H1 (cell line): ENCODE results near the gene FAM131C. TPM values are rescaled to one million over a fixed set of nuclear protein-coding genes. Genes with fewer than 3 reads are reported as not detected.

Experiments used
- CTCF ChIA-PET: fragments of 300-600 bp; sonication (Branson Sonifier 250); formaldehyde crosslinking; loops from one replicate; lab custom pipeline; 2021; ENCODE audit not compliant: partially characterized antibody; lab: Charles Lee
- POLR2A ChIA-PET: fragments of 300-600 bp; sonication (Branson Sonifier 250); formaldehyde crosslinking; loops from one replicate; lab custom pipeline; 2021; ENCODE audit warnings: inconsistent platforms; ENCODE audit not compliant: partially characterized antibody; lab: Charles Lee
- DNase-seq, 2 experiments: peaks; one replicate each; pipeline versions ENCODE4 v3.0.0 to v3.0.0-alpha.2; 2010 to 2022; ENCODE audit warnings: low spot score in 2 of 2, low read depth in 1 of 2, mixed read lengths in 1 of 2
- FAIRE-seq: peaks from 2 replicates; lab custom pipeline; 2011; peaks lifted over from hg19 to GRCh38; lab: Jason Lieb, UNC
- H2AFZ ChIP-seq: 2 replicates; pipeline ENCODE4 v1.8.1; 2012; ENCODE audit warnings: low read length, inconsistent platforms
- H2AK5ac ChIP-seq: 2 replicates; pipeline ENCODE4 v1.6.1; 2013; ENCODE audit warnings: low read depth, low read length
- H2BK120ac ChIP-seq: replicated peaks from 2 replicates; pipeline ENCODE3; 2013; ENCODE audit warnings: low read depth, low read length, inconsistent platforms
- H2BK12ac ChIP-seq: 2 replicates; pipeline ENCODE4 v1.6.1; 2013; ENCODE audit warnings: low read depth, low read length
- H2BK15ac ChIP-seq: 2 replicates; pipeline ENCODE4 v1.6.1; 2013; ENCODE audit warnings: low read length
- H2BK20ac ChIP-seq: 2 replicates; pipeline ENCODE4 v1.6.1; 2013; ENCODE audit warnings: low read length
- H2BK5ac ChIP-seq: 2 replicates; pipeline ENCODE4 v1.6.1; 2013; ENCODE audit warnings: low read depth, low read length
- H3K14ac ChIP-seq: 2 replicates; pipeline ENCODE4 v1.6.1; 2013; ENCODE audit warnings: inconsistent platforms; ENCODE audit not compliant: insufficient read length
- H3K18ac ChIP-seq: 2 replicates; pipeline ENCODE4 v1.6.1; 2013; ENCODE audit warnings: low read length; ENCODE audit errors: extremely low read depth
- H3K23ac ChIP-seq: 2 replicates; pipeline ENCODE4 v1.6.1; 2013; ENCODE audit warnings: inconsistent platforms; ENCODE audit not compliant: insufficient read length
- H3K23me2 ChIP-seq: 2 replicates; pipeline ENCODE4 v1.6.1; 2013; ENCODE audit warnings: low read depth, low read length
- H3K27ac ChIP-seq: 2 replicates; pipeline ENCODE4 v1.6.1; 2011; ENCODE audit warnings: low read depth, low read length, inconsistent platforms
- H3K27me3 ChIP-seq, 4 experiments: replicated peaks in 1 of 4; 1 replicate in 1 of 4; 2 replicates in 3 of 4; pipeline versions ENCODE4 v1.6.1 to v1.8.1; 2011 to 2013; ENCODE audit warnings: low read length in 3 of 4, mild to moderate bottlenecking in 3 of 4, inconsistent platforms in 2 of 4, mixed read lengths in 2 of 4, moderate library complexity in 1 of 4; ENCODE audit not compliant: control insufficient read depth in 3 of 4, insufficient read depth in 3 of 4; ENCODE audit errors: extremely low read depth in 1 of 4
- H3K36me3 ChIP-seq, 4 experiments: 2 replicates each; pipeline versions ENCODE4 v1.6.1 to v1.8.1; 2011 to 2013; ENCODE audit warnings: mild to moderate bottlenecking in 4 of 4, low read length in 3 of 4, moderate library complexity in 2 of 4, control low read depth in 1 of 4, inconsistent platforms in 1 of 4; ENCODE audit not compliant: insufficient read depth in 4 of 4, control insufficient read depth in 2 of 4
- H3K4ac ChIP-seq: replicated peaks from 2 replicates; pipeline ENCODE3; 2013; ENCODE audit warnings: low read length, low read depth, mixed read lengths, inconsistent platforms; ENCODE audit not compliant: insufficient read length
- H3K4me1 ChIP-seq, 4 experiments: replicated peaks in 1 of 4; 1 replicate in 1 of 4; 2 replicates in 3 of 4; pipeline versions ENCODE4 v1.6.1 to v1.8.1; 2011 to 2013; ENCODE audit warnings: low read length in 3 of 4, inconsistent platforms in 2 of 4, mixed read lengths in 1 of 4; ENCODE audit not compliant: insufficient read depth in 4 of 4, control insufficient read depth in 3 of 4
- H3K4me2 ChIP-seq, 2 experiments: 2 replicates each; pipeline versions ENCODE4 v1.6.1 to v1.8.1; 2011 to 2013; ENCODE audit warnings: low read depth in 2 of 2, low read length in 2 of 2, control low read depth in 1 of 2, inconsistent platforms in 1 of 2, mild to moderate bottlenecking in 1 of 2; ENCODE audit not compliant: insufficient read depth in 1 of 2
- H3K4me3 ChIP-seq, 4 experiments: fragments of 200-600, 300-600 bp in 1 of 4; sonication (generic), shearing (Covaris generic), sonication (Bioruptor Twin) in 1 of 4; 2 replicates each; pipeline versions ENCODE4 v1.5.1 to v1.8.1; 2011 to 2016; ENCODE audit warnings: low read length in 4 of 4, low read depth in 3 of 4, control low read depth in 2 of 4, inconsistent platforms in 2 of 4, mild to moderate bottlenecking in 2 of 4, mixed read lengths in 1 of 4, moderate library complexity in 1 of 4; ENCODE audit not compliant: insufficient read depth in 2 of 4; ENCODE audit errors: extremely low read depth in 1 of 4
- H3K56ac ChIP-seq: replicated peaks from 2 replicates; pipeline ENCODE3; 2013; ENCODE audit warnings: low read depth, mild to moderate bottlenecking, mixed read lengths, low read length, inconsistent platforms; ENCODE audit not compliant: insufficient read length
- H3K79me1 ChIP-seq: 2 replicates; pipeline ENCODE4 v1.6.1; 2013; ENCODE audit warnings: low read depth, low read length, control low read depth
- H3K79me2 ChIP-seq, 2 experiments: 2 replicates each; pipeline versions ENCODE4 v1.6.1 to v1.8.1; 2012 to 2013; ENCODE audit warnings: low read length in 2 of 2, mild to moderate bottlenecking in 2 of 2, inconsistent platforms in 1 of 2; ENCODE audit not compliant: insufficient read depth in 2 of 2, control insufficient read depth in 1 of 2
- H3K9ac ChIP-seq, 4 experiments: replicated peaks in 1 of 4; 1 replicate in 1 of 4; 2 replicates in 3 of 4; pipeline versions ENCODE4 v1.6.1 to v1.8.1; 2011 to 2013; ENCODE audit warnings: low read depth in 3 of 4, low read length in 3 of 4, control low read depth in 2 of 4, mild to moderate bottlenecking in 2 of 4, moderate library complexity in 2 of 4, inconsistent platforms in 1 of 4; ENCODE audit errors: extremely low read depth in 1 of 4
- H3K9me3 ChIP-seq, 2 experiments: 2 replicates each; pipeline versions ENCODE4 v1.6.1 to v1.8.1; 2012 to 2013; ENCODE audit warnings: mild to moderate bottlenecking in 2 of 2, moderate library complexity in 2 of 2, control low read depth in 1 of 2, inconsistent platforms in 1 of 2, low read depth in 1 of 2, low read length in 1 of 2, mixed read lengths in 1 of 2; ENCODE audit not compliant: insufficient read depth in 2 of 2
- H4K20me1 ChIP-seq, 2 experiments: replicated peaks in 1 of 2; 2 replicates each; pipeline versions ENCODE3 to v1.8.1; 2011 to 2013; ENCODE audit warnings: inconsistent platforms in 2 of 2, low read length in 2 of 2, mild to moderate bottlenecking in 1 of 2; ENCODE audit not compliant: insufficient read depth in 2 of 2, control insufficient read depth in 1 of 2
- H4K5ac ChIP-seq: 2 replicates; pipeline ENCODE4 v1.6.1; 2013; ENCODE audit warnings: low read length, low read depth, mixed read lengths, inconsistent platforms; ENCODE audit not compliant: insufficient read length
- H4K8ac ChIP-seq: 2 replicates; pipeline ENCODE4 v1.8.0; 2013; ENCODE audit warnings: mild to moderate bottlenecking, moderate library complexity, low read length, inconsistent platforms; ENCODE audit not compliant: insufficient read depth; ENCODE audit errors: extremely low read depth
- H4K91ac ChIP-seq: replicated peaks from 2 replicates; pipeline ENCODE3; 2013; ENCODE audit warnings: low read length, mixed read lengths, inconsistent platforms; ENCODE audit not compliant: insufficient read length
- ATF2 ChIP-seq: IDR thresholded peaks from 2 replicates; pipeline ENCODE4 v1.6.1; 2012; ENCODE audit warnings: low read length, inconsistent platforms
- CHD1 ChIP-seq: IDR thresholded peaks from 2 replicates; pipeline ENCODE4 v1.6.1; 2012; ENCODE audit warnings: low read depth, low read length, improper control_type of control experiment
- GTF2F1 ChIP-seq: IDR thresholded peaks from 2 replicates; pipeline ENCODE4 v1.6.1; 2012; ENCODE audit warnings: low read depth, low read length, improper control_type of control experiment, borderline replicate concordance
- JUN ChIP-seq: IDR thresholded peaks from 2 replicates; pipeline ENCODE4 v1.6.1; 2011; ENCODE audit warnings: low read depth, mild to moderate bottlenecking, improper control_type of control experiment, low read length
- NRF1 ChIP-seq: IDR thresholded peaks from 2 replicates; pipeline ENCODE4 v1.6.1; 2011; ENCODE audit warnings: mild to moderate bottlenecking, low read depth, low read length, improper control_type of control experiment
- RBBP5 ChIP-seq: IDR thresholded peaks from 2 replicates; pipeline ENCODE4 v1.7.1; 2012; ENCODE audit warnings: low read depth, mild to moderate bottlenecking, inconsistent platforms, low read length, moderate library complexity, borderline replicate concordance
- RNF2 ChIP-seq: fragments of 200-900, 300-1000 bp; sonication (generic); IDR thresholded peaks from 2 replicates; pipeline ENCODE4 v1.7.1; 2016; ENCODE audit warnings: borderline replicate concordance, low read depth, mild to moderate bottlenecking, antibody characterized with exemption, low read length; ENCODE audit not compliant: poor library complexity, severe bottlenecking; ENCODE audit errors: missing control alignments
- SAP30 ChIP-seq: fragments of 300-600 bp; sonication (generic); IDR thresholded peaks from 2 replicates; pipeline ENCODE4 v1.7.1; 2012; ENCODE audit warnings: low read length, moderate library complexity, mild to moderate bottlenecking, inconsistent platforms; ENCODE audit not compliant: insufficient read depth, insufficient replicate concordance
- SIX5 ChIP-seq: IDR thresholded peaks from 2 replicates; pipeline ENCODE4 v1.6.1; 2011; ENCODE audit warnings: mild to moderate bottlenecking, low read depth, low read length
- SP2 ChIP-seq: IDR thresholded peaks from 2 replicates; pipeline ENCODE4 v1.6.1; 2012; ENCODE audit warnings: mild to moderate bottlenecking, low read length, inconsistent platforms
- WGBS, 2 experiments: shearing (Covaris generic) in 1 of 2; methylation state at CpG; one replicate each; pipeline versions ENCODE4 v1.1.6 to v1.1.7; 2013 to 2015; ENCODE audit warnings: low lambda C conversion rate in 2 of 2, mixed read lengths in 2 of 2, inconsistent platforms in 1 of 2, low coverage in 1 of 2, missing lambda C conversion rate in 1 of 2; ENCODE audit not compliant: insufficient replicate concordance in 2 of 2, insufficient coverage in 1 of 2, insufficient read length in 1 of 2; ENCODE audit errors: extremely low coverage in 1 of 2, missing lambda C conversion rate in 1 of 2; 5-methylcytosine and 5-hydroxymethylcytosine counted together
- polyA plus RNA-seq, 7 experiments: library from polyadenylated mRNA; depleted of rRNA in 3 of 7; stranded (reverse) in 5 of 7; unstranded in 2 of 7; fragments of >200 nt in 5 of 7; fragments of 200-250 nt in 2 of 7; gene quantifications; 1 replicate in 5 of 7; 2 replicates in 1 of 7; 4 replicates in 1 of 7; pipeline versions ENCODE4 v1.2.1 to v1.2.3, GENCODE V29; 2011 to 2013; ENCODE audit warnings: missing spikeins in 2 of 7, mixed read lengths in 2 of 7
- total RNA-seq: library from RNA; stranded (reverse); fragmentation: NEBNext Ultra II Directional; extraction: Animal tissue kit (Norgen Biotek cat#: 25700); gene quantifications from 2 replicates; pipeline ENCODE4 v1.2.1, GENCODE V29; 2021

Gene FAM131C
- total and polyA plus RNA-seq, 2 of the 8 experiments (the other 6 are each of a cell fraction or from before 2014, with no cell fraction given): 0.73 to 0.78 TPM

- Histone ChIP-seq H2AFZ (no peak overlapping the region), H3K56ac (no peak overlapping the region), H3K36me3 (no peaks in the 10 kb centered on the region), H3K4me2 (no peak overlapping the region), H4K91ac (no peak overlapping the region), H3K79me1 (no peaks in the 10 kb centered on the region), H2BK5ac (no peak overlapping the region), H3K23me2 (no peaks in the 10 kb centered on the region), H2BK12ac (peak overlapping the region; percentile 51; the same call in 1 of the 2 replicates), H3K23ac (no peak overlapping the region), H3K27me3 (peaks cover 0 to 4% (median 2%) of the 10 kb centered on the region in 4 experiments; a peak in 2 of 7 replicates), H4K8ac (no peak overlapping the region), H3K79me2 (no peaks in the 10 kb centered on the region), H3K4me1 (peaks cover 0 to 18% (median 13%) of the 10 kb centered on the region in 4 experiments; a peak in 6 of 7 replicates), H4K20me1 (no peaks in the 10 kb centered on the region), H3K4ac (no peak overlapping the region), H3K9ac (no peak overlapping the region), H3K18ac (peak overlapping the region; percentile 38; the same call in 1 of the 2 replicates), H2BK15ac (peak overlapping the region; percentile 19; the same call in 1 of the 2 replicates), H4K5ac (no peak overlapping the region), H3K9me3 (no peaks in the 10 kb centered on the region), H2BK20ac (no peak overlapping the region), H3K14ac (no peak overlapping the region), H2AK5ac (no peak overlapping the region), H3K4me3 (no peak overlapping the region), H2BK120ac (no peak overlapping the region), H3K27ac (no peak overlapping the region)
- DNase-seq (no peak), FAIRE-seq (no peak)
- POLR2A ChIA-PET: interaction anchor here (1.1 to 1.5 kb wide), 3 partner anchors 10 to 148 kb away, joined by 3 to 4 read pairs (median 3); partner anchors contain the start of gene ARHGEF19
- CTCF ChIA-PET: interaction anchor here (0.6 to 7.8 kb wide), 11 partner anchors 9 to 298 kb away, joined by 3 to 91 read pairs (median 4); no protein-coding TSS in a partner anchor
- 83% methylated on average over 13 of the region's 13 CpGs; no CpG with 5 or more reads in 1 of the 2 experiments for WGBS, 2 experiments
- TF ChIP-seq NRF1 (no peak), SAP30 (no peak), RNF2 (no peak), SIX5 (no peak), SP2 (no peak), JUN (no peak), GTF2F1 (no peak), RBBP5 (no peak), ATF2 (no peak), CHD1 (no peak)
These were observed 8.7 kb downstream of the FAM131C start for GRCh38 chr1:16064536-16065268.
